Measurements from ENCODE around the gene DDX5. TPM values are rescaled to one million over a fixed set of nuclear protein-coding genes. Genes with fewer than 3 reads are reported as not detected.

Gene DDX5
- total RNA-seq, 3 donors from 2014 or later (not counting 1 experiment from before 2014, with no cell fraction given), result 2,956 to 3,334 (median 3,276) TPM

DNA sequence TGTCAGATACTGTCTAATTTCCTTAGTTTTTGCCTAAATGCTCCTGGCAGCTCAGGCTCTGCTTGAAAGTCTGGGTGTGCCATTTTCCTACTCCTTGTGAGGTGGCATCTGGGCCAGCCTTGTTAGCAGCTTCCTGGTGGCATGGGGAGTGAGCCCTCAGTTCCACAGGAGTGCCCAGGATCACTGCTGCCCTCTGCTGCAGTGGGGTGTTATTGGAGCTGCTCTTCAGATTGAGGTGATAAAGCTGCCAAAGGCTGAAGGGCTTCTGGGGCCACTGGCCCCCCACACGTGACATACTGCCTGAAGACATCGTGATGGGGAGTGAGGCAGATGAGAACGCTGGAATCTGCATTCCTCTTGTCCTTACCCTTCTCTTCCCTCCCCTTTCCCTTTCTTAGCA, 28.1 kb upstream of the DDX5 start:
- DNase-seq (peak in 1 of 2 donors; percentile 24), ATAC-seq (peak in 2 of 3 donors; percentile 33 to 47)
- H3K27ac ChIP-seq (ENCODE audit: low read length), result no peak overlapping the region
- Mint-ChIP-seq H3K36me3 (peaks cover 44% of the 10 kb centered on the region), H3K4me3 (no peak overlapping the region), H3K4me1 (peaks cover 0 to 10% of the 10 kb centered on the region in 2 donors), H3K27ac (peak overlapping the region; percentile 34 to 73), H3K27me3 (ENCODE audit: low read depth in 2 of 2) (no peaks in the 10 kb centered on the region), H3K9me3 (no peaks in the 10 kb centered on the region)
- H3K4me1 ChIP-seq (ENCODE audit: control insufficient read depth, insufficient read depth, low read length), result no peaks in the 10 kb centered on the region
- H3K4me3 ChIP-seq (ENCODE audit: low read length), result no peak overlapping the region
- intact Hi-C loops (cut with micrococcal nuclease), result no loop called here
- H3K9me3 ChIP-seq (ENCODE audit: control insufficient read depth, insufficient read depth, low read length), result no peaks in the 10 kb centered on the region
- TF ChIP-seq, protein P1, sequence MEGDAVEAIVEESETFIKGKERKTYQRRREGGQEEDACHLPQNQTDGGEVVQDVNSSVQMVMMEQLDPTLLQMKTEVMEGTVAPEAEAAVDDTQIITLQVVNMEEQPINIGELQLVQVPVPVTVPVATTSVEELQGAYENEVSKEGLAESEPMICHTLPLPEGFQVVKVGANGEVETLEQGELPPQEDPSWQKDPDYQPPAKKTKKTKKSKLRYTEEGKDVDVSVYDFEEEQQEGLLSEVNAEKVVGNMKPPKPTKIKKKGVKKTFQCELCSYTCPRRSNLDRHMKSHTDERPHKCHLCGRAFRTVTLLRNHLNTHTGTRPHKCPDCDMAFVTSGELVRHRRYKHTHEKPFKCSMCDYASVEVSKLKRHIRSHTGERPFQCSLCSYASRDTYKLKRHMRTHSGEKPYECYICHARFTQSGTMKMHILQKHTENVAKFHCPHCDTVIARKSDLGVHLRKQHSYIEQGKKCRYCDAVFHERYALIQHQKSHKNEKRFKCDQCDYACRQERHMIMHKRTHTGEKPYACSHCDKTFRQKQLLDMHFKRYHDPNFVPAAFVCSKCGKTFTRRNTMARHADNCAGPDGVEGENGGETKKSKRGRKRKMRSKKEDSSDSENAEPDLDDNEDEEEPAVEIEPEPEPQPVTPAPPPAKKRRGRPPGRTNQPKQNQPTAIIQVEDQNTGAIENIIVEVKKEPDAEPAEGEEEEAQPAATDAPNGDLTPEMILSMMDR (IDR thresholded peaks at IDR 0.05), result no peak
- WGBS (ENCODE audit: insufficient coverage), result 92% methylated on average over 3 of the region's 3 CpGs
- H3K27me3 ChIP-seq (ENCODE audit: control insufficient read depth, insufficient read depth, low read length), result no peaks in the 10 kb centered on the region
- H3K36me3 ChIP-seq (ENCODE audit: control insufficient read depth, insufficient read depth, low read length), result peaks cover 85% of the 10 kb centered on the region

DNA sequence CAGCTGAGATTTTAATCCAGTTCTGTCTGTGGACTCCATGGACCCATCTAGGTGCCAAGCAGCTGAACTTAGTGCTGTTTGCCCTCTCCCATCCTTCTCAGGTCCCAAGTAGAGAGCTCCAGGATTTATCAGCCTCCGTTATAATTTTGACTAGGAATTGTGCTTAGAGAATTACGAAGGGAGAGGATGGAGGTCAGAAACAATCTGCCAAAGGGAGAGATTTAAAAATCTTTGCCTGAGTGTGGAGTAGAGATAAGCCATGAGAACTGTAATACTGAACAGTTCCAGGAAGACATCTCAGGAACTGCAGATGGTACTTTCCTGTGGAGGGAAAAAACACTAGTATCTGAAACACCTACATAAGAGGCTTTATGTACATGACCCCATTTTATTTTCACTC, 27.7 kb upstream of the DDX5 start:
- H3K4me3 Mint-ChIP-seq, result no peak overlapping the region
- H3K4me1 Mint-ChIP-seq, result peaks cover 0 to 8% of the 10 kb centered on the region in 2 donors
- H3K9me3 Mint-ChIP-seq, result no peaks in the 10 kb centered on the region
- H3K27me3 ChIP-seq (ENCODE audit: control insufficient read depth, insufficient read depth, low read length), result no peaks in the 10 kb centered on the region
- peaks cover 89% of the 10 kb centered on the region for H3K36me3 ChIP-seq (ENCODE audit: control insufficient read depth, insufficient read depth, low read length)
- intact Hi-C loops (cut with micrococcal nuclease), result no loop called here
- 90% methylated on average over 2 of the region's 2 CpGs for WGBS (ENCODE audit: insufficient coverage)
- H3K4me3 ChIP-seq (ENCODE audit: low read length), result no peak overlapping the region
- no peaks in the 10 kb centered on the region for H3K27me3 Mint-ChIP-seq (ENCODE audit: low read depth in 2 of 2)
- TF ChIP-seq, protein P1 (IDR thresholded peaks at IDR 0.05), result no peak
- H3K27ac ChIP-seq (ENCODE audit: low read length), result no peak overlapping the region
- no peaks in the 10 kb centered on the region for H3K9me3 ChIP-seq (ENCODE audit: control insufficient read depth, insufficient read depth, low read length)
- peak overlapping the region; percentile 34 to 73 for H3K27ac Mint-ChIP-seq
- ATAC-seq (no peak), DNase-seq (no peak)
- no peaks in the 10 kb centered on the region for H3K4me1 ChIP-seq (ENCODE audit: control insufficient read depth, insufficient read depth, low read length)
- peaks cover 46% of the 10 kb centered on the region for H3K36me3 Mint-ChIP-seq

DNA sequence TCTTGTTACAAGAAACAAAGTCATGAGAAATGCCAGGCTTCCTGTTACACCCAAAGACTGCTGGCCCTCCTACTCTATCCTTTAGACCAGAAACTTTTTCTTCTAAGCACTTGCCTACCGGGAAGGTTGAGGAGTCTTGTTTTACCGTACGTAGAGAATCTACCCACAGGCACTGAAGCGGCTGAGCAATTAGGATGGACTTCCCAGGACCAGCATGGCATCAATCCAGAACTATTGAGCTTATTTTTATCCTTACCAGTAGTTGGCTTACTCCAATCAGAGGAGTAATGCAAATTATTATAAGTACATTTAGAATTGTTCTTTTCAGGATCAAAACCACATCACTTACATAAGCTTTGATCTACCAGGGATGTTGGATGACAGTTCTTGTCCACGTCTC, 26.3 kb upstream of the DDX5 start:
- Mint-ChIP-seq H3K9me3 (no peaks in the 10 kb centered on the region), H3K4me3 (no peak overlapping the region), H3K27me3 (ENCODE audit: low read depth in 2 of 2) (no peaks in the 10 kb centered on the region), H3K4me1 (peaks cover 0 to 4% of the 10 kb centered on the region in 2 donors), H3K36me3 (peaks cover 36% of the 10 kb centered on the region), H3K27ac (peak overlapping the region in 1 of 2 donors; percentile 34)
- Histone ChIP-seq H3K9me3 (ENCODE audit: control insufficient read depth, insufficient read depth, low read length) (no peaks in the 10 kb centered on the region), H3K27ac (ENCODE audit: low read length) (no peak overlapping the region), H3K36me3 (ENCODE audit: control insufficient read depth, insufficient read depth, low read length) (peaks cover 92% of the 10 kb centered on the region), H3K4me1 (ENCODE audit: control insufficient read depth, insufficient read depth, low read length) (no peaks in the 10 kb centered on the region), H3K4me3 (ENCODE audit: low read length) (no peak overlapping the region), H3K27me3 (ENCODE audit: control insufficient read depth, insufficient read depth, low read length) (no peaks in the 10 kb centered on the region)
- WGBS (ENCODE audit: insufficient coverage), result 85% methylated on average over 5 of the region's 5 CpGs
- DNase-seq (no peak), ATAC-seq (no peak)
- TF ChIP-seq, protein P1 (IDR thresholded peaks at IDR 0.05), result no peak
- intact Hi-C loops (cut with micrococcal nuclease), result no loop called here

DNA sequence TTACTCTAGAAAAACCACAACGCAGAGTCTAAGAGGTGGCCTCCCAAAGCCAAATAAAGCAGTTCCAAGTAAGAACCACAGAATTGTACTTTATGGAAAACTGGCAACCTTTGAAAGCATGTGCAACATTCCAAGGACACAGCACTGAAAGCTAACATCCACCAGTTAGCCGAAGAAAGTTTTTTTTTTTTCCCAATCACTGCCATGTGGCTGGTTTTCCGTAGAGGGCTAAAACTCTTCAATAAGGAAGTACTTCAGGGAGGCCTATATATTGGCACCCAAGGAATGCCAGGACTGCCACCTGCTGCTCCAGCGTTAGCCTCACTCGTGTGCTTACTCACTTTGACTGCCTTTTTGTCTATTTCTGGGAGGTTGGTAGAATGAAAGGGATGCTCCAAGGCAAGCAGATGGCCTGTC, 25.9 kb upstream of the DDX5 start:
- peaks cover 92% of the 10 kb centered on the region for H3K36me3 ChIP-seq (ENCODE audit: control insufficient read depth, insufficient read depth, low read length)
- no peak for ATAC-seq
- no peak overlapping the region for H3K4me3 ChIP-seq (ENCODE audit: low read length)
- TF ChIP-seq, protein P1 (IDR thresholded peaks at IDR 0.05), result no peak
- no peak for DNase-seq
- H3K9me3 Mint-ChIP-seq, result no peaks in the 10 kb centered on the region
- no peak overlapping the region for H3K27ac Mint-ChIP-seq
- no peaks in the 10 kb centered on the region for H3K4me1 ChIP-seq (ENCODE audit: control insufficient read depth, insufficient read depth, low read length)
- peaks cover 35% of the 10 kb centered on the region for H3K36me3 Mint-ChIP-seq
- no peaks in the 10 kb centered on the region for H3K9me3 ChIP-seq (ENCODE audit: control insufficient read depth, insufficient read depth, low read length)
- no peak overlapping the region for H3K4me3 Mint-ChIP-seq
- intact Hi-C loops (cut with micrococcal nuclease), result no loop called here
- 88% methylated on average over 5 of the region's 5 CpGs for WGBS (ENCODE audit: insufficient coverage)
- H3K27me3 Mint-ChIP-seq (ENCODE audit: low read depth in 2 of 2), result no peaks in the 10 kb centered on the region
- H3K27me3 ChIP-seq (ENCODE audit: control insufficient read depth, insufficient read depth, low read length), result no peaks in the 10 kb centered on the region
- no peak overlapping the region for H3K27ac ChIP-seq (ENCODE audit: low read length)
- H3K4me1 Mint-ChIP-seq, result peaks cover 0 to 4% of the 10 kb centered on the region in 2 donors
